Gastrocnemius medialis (tissue), 4 donors: ENCODE measurements around the gene EML5.

Experiments
- POLR2A ChIP-seq, 2 donors: fragments of 450-650 bp; IDR thresholded peaks; one replicate each; pipeline ENCODE4 v1.6.1; 2017; ENCODE audit warnings: antibody characterized with exemption in 2 of 2, mild to moderate bottlenecking in 2 of 2, moderate library complexity in 2 of 2
- TF ChIP-seq, protein P1 (sequence below), 5 experiments: fragments of 450-650 bp in 3 of 5; fragments of 200-600 bp in 2 of 5; sonication (generic) in 2 of 5; IDR thresholded peaks in 4 of 5; conservative IDR thresholded peaks in 1 of 5; 1 replicate in 4 of 5; 2 replicates in 1 of 5; pipeline ENCODE4 v1.5.1; 2016 to 2019; ENCODE audit warnings: antibody characterized with exemption in 5 of 5, mild to moderate bottlenecking in 3 of 5, moderate library complexity in 3 of 5

DNA sequence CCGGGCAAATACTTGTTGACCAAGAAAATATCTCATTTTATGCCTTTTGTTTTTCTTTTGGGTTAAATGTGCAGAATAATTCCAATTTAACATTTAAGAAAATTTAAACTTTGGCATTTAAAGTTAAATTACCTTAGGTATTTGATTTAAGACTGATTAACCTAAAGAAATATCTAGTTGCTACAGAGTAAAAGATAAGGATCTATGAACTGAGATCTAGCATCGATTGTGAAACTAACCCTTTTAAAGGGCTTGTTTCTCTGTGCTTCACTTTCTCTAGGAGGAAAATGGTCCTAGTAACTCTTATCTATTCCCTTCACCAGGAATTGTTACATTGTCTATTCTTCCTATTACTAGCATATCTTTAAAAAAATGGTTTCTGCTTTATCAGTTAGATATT is 29.1 kb upstream of the EML5 start:
- TF ChIP-seq, protein P1, sequence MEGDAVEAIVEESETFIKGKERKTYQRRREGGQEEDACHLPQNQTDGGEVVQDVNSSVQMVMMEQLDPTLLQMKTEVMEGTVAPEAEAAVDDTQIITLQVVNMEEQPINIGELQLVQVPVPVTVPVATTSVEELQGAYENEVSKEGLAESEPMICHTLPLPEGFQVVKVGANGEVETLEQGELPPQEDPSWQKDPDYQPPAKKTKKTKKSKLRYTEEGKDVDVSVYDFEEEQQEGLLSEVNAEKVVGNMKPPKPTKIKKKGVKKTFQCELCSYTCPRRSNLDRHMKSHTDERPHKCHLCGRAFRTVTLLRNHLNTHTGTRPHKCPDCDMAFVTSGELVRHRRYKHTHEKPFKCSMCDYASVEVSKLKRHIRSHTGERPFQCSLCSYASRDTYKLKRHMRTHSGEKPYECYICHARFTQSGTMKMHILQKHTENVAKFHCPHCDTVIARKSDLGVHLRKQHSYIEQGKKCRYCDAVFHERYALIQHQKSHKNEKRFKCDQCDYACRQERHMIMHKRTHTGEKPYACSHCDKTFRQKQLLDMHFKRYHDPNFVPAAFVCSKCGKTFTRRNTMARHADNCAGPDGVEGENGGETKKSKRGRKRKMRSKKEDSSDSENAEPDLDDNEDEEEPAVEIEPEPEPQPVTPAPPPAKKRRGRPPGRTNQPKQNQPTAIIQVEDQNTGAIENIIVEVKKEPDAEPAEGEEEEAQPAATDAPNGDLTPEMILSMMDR (IDR thresholded peaks at IDR 0.05 in 4 of 5, conservative IDR thresholded peaks at IDR 0.05 in 1 of 5) = no peak
- TF ChIP-seq POLR2A (IDR thresholded peaks at IDR 0.05) = no peak
